CD4-positive, CD25-positive, alpha-beta regulatory T cell (primary cell): Measurements from ENCODE around the gene C18orf63. TPM values are rescaled to one million over a fixed set of nuclear protein-coding genes. Genes with fewer than 3 reads are reported as not detected.

ENCODE experiments used
- ATAC-seq, 2 donors: fragments of 150-1000 bp; cut with Tn5 transposase; one replicate each; pipeline ENCODE4 v1.10.0; 2021; ENCODE audit warnings: low read depth in 2 of 2, moderate number of reproducible peaks in 2 of 2, moderate library complexity in 1 of 2
- DNase-seq, 3 donors: peaks; one replicate each; pipeline versions ENCODE4 v3.0.0 to v3.0.0-alpha.2; 2012 to 2022; ENCODE audit warnings: mixed read lengths in 1 of 3
- H3K27ac ChIP-seq: one replicate; pipeline ENCODE4 v1.7.0; 2013; ENCODE audit warnings: mild to moderate bottlenecking, low read length; ENCODE audit not compliant: insufficient read depth, poor library complexity, severe bottlenecking
- H3K27me3 ChIP-seq: one replicate; pipeline ENCODE4 v1.7.0; 2013; ENCODE audit warnings: low read length; ENCODE audit not compliant: control insufficient read depth, insufficient read depth
- H3K36me3 ChIP-seq: one replicate; pipeline ENCODE4 v1.7.0; 2013; ENCODE audit warnings: mild to moderate bottlenecking, low read length, moderate library complexity; ENCODE audit not compliant: control insufficient read depth, insufficient read depth
- H3K4me1 ChIP-seq: 2 replicates; pipeline ENCODE4 v1.7.0; 2013; ENCODE audit warnings: mild to moderate bottlenecking, low read length; ENCODE audit not compliant: insufficient read depth, control insufficient read depth, poor library complexity, severe bottlenecking
- H3K4me3 ChIP-seq: one replicate; pipeline ENCODE4 v1.7.0; 2013; ENCODE audit warnings: low read depth, mild to moderate bottlenecking, low read length, moderate library complexity
- H3K9me3 ChIP-seq, 2 experiments: 1 replicate in 1 of 2; 2 replicates in 1 of 2; pipeline ENCODE4 v1.7.0; 2013; ENCODE audit warnings: low read length in 2 of 2, mild to moderate bottlenecking in 1 of 2, moderate library complexity in 1 of 2; ENCODE audit not compliant: control insufficient read depth in 2 of 2
- H3K27ac Mint-ChIP-seq, 3 donors: one replicate each; pipeline ENCODE4 v1.8.0; 2020 to 2022; ENCODE audit warnings: mild to moderate bottlenecking in 3 of 3, mixed read lengths in 3 of 3, moderate library complexity in 2 of 3
- H3K27me3 Mint-ChIP-seq: one replicate; pipeline ENCODE4 v1.8.0; 2022; ENCODE audit warnings: mild to moderate bottlenecking, mixed read lengths
- H3K36me3 Mint-ChIP-seq: one replicate; pipeline ENCODE4 v1.8.0; 2020; ENCODE audit warnings: mixed read lengths
- H3K4me1 Mint-ChIP-seq, 4 donors: one replicate each; pipeline ENCODE4 v1.8.0; 2020 to 2022; ENCODE audit warnings: mixed read lengths in 4 of 4, mild to moderate bottlenecking in 1 of 4
- H3K4me3 Mint-ChIP-seq, 4 donors: one replicate each; pipeline ENCODE4 v1.8.0; 2020 to 2022; ENCODE audit warnings: mild to moderate bottlenecking in 4 of 4, mixed read lengths in 4 of 4, moderate library complexity in 3 of 4
- H3K9me3 Mint-ChIP-seq, 7 donors: one replicate each; pipeline ENCODE4 v1.8.0; 2020 to 2022; ENCODE audit warnings: mixed read lengths in 7 of 7, mild to moderate bottlenecking in 3 of 7, moderate library complexity in 2 of 7
- polyA plus RNA-seq, 4 donors: library from polyadenylated mRNA; unstranded; fragments of 300-500 nt; fragmentation: Illumina TruSeq; gene quantifications; one replicate each; pipeline ENCODE4 v1.2.3, GENCODE V29; 2021
- total RNA-seq: library from RNA; stranded (reverse); gene quantifications from one replicate; pipeline ENCODE4 v1.2.3, GENCODE V29; 2022

The C18orf63 gene
- total and polyA plus RNA-seq, 5 donors from 2014 or later = not detected

DNA sequence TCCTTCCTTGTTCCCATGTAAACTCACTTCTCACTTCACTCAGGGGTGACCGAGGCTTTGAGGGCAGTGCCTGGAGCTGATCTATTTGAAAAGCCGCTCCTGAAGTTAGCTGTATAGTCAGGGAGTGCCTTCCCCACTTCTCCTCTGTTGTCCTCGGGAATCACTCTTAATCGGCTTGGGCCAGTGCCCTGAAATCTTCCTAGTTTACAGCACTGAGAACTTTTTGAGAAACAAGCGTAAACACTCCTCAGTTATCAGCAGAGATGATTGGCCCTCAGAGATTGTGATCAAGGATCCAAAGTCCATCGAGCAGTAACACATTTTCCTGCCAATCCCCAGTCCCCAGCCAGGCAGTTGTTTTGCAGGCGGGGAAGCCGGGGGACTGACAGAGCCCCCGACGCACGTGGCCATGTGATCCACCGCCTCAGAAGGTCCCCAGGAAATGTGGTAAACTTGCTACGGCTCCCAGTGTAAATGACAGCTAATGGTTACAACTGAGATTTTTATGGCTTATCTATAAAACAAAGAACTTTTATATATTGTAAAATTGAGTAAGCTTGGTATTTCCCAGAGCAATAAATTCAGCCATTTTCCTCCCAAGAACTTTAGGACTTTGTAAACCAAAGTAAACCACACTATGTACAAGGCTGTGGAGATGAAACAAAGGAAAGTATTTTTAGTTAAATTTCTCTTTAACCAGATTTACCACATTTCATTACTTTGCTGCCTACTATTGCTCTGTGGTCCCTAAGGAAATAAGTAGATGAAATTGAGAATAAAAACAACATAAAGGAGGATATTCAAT, 53.5 kb downstream of the C18orf63 start:
- Mint-ChIP-seq H3K27ac (peak overlapping the region in 1 of 3 donors; percentile 74), H3K36me3 (no peaks in the 10 kb centered on the region), H3K27me3 (peaks cover 18% of the 10 kb centered on the region), H3K4me1 (peaks cover 14 to 34% (median 21%) of the 10 kb centered on the region in 4 donors), H3K9me3 (no peaks in the 10 kb centered on the region), H3K4me3 (no peak overlapping the region)
- DNase-seq (no peak), ATAC-seq (no peak)
- Histone ChIP-seq H3K27me3 (peaks cover 2% of the 10 kb centered on the region), H3K4me3 (no peak overlapping the region), H3K9me3 (no peaks in the 10 kb centered on the region), H3K27ac (no peak overlapping the region), H3K4me1 (peaks cover 19% of the 10 kb centered on the region), H3K36me3 (no peaks in the 10 kb centered on the region)

DNA sequence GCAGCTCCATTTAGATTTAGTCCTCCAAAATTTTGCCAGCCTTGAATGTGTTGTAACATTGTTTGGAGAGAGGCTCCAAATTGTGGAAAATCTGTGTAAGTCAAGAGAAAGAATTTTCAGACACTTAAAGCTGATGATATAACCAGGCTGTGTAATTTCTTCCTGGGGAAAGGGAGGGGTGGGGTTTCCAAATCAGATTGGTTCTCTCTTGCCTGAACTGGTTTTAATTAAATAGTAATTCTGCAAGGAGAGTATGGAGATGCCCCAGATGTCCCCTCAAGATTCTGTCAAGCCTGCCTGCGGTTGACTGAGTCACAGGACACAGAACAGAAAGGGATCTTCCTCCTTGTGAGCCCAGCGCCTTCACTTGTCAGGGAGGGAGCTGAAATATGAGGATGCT, 54.5 kb downstream of the C18orf63 start:
- H3K9me3 ChIP-seq = no peaks in the 10 kb centered on the region
- Mint-ChIP-seq H3K4me3 (no peak overlapping the region), H3K4me1 (peaks cover 14 to 43% (median 25%) of the 10 kb centered on the region in 4 donors), H3K9me3 (no peaks in the 10 kb centered on the region), H3K27ac (peak overlapping the region in 2 of 3 donors; percentile 4 to 78), H3K27me3 (peaks cover 14% of the 10 kb centered on the region), H3K36me3 (no peaks in the 10 kb centered on the region)
- no peak for ATAC-seq
- H3K27ac ChIP-seq = no peak overlapping the region
- H3K36me3 ChIP-seq = no peaks in the 10 kb centered on the region
- no peak overlapping the region for H3K4me3 ChIP-seq
- H3K27me3 ChIP-seq = peaks cover 2% of the 10 kb centered on the region
- H3K4me1 ChIP-seq = peaks cover 23% of the 10 kb centered on the region
- DNase-seq = no peak

DNA sequence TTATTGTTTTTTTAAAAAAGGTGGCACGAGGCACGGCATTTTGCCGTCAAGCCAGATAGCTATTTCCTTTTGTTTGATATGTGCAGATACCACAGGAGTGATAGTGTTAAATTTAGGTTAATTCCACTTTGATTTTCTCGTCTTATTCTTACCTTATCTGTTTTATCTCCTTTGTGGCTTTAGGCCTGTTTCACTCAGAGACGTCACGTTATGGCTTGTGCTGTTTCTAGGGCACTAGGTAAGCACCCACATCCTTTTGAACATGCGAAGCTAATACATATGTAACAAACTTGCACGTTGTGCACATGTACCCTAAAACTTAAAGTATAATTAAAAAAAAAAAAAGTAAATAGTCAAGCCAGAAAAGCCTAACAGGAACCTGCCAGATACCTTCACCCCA, 57.8 kb downstream of the C18orf63 start:
- no peaks in the 10 kb centered on the region for H3K36me3 Mint-ChIP-seq
- Histone ChIP-seq H3K4me3 (peak overlapping the region; percentile 60), H3K27me3 (peaks cover 2% of the 10 kb centered on the region), H3K36me3 (no peaks in the 10 kb centered on the region), H3K27ac (peak overlapping the region; percentile 71), H3K9me3 (no peaks in the 10 kb centered on the region), H3K4me1 (peaks cover 30% of the 10 kb centered on the region)
- ATAC-seq (peak; percentile 97 to 99), DNase-seq (peak; percentile 61 to 91 (median 90))
- H3K9me3 Mint-ChIP-seq = no peaks in the 10 kb centered on the region
- H3K4me1 Mint-ChIP-seq = peaks cover 21 to 66% (median 37%) of the 10 kb centered on the region in 4 donors
- peaks cover 8% of the 10 kb centered on the region for H3K27me3 Mint-ChIP-seq
- peak overlapping the region; percentile 26 to 89 (median 80) for H3K27ac Mint-ChIP-seq
- H3K4me3 Mint-ChIP-seq = peak overlapping the region in 3 of 4 donors; percentile 22 to 50 (median 33)

DNA sequence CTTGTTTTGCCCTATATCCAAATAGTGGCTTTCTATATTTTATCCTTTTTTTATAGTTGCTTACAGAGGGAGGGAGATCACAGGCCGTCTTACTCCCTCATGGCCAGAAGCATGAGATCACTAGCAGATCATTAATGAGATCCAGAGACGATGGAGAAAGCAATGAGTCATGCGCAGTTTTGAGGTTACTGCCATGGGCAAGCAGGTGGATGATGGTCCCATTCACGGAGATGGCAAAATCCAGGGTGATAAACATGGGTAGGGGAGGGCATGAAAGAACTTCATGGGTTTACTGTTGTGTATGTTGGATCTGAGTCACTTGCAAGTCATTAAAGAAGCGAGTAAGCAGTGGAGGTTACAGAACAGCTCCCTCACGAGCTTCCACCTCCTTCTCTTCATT, 60.4 kb downstream of the C18orf63 start:
- H3K27me3 Mint-ChIP-seq = peaks cover 3% of the 10 kb centered on the region
- Histone ChIP-seq H3K4me1 (peaks cover 35% of the 10 kb centered on the region), H3K4me3 (no peak overlapping the region), H3K27ac (no peak overlapping the region), H3K27me3 (no peaks in the 10 kb centered on the region), H3K36me3 (no peaks in the 10 kb centered on the region), H3K9me3 (no peaks in the 10 kb centered on the region)
- DNase-seq (no peak), ATAC-seq (no peak)
- no peak overlapping the region for H3K4me3 Mint-ChIP-seq
- H3K4me1 Mint-ChIP-seq = peaks cover 19 to 64% (median 39%) of the 10 kb centered on the region in 4 donors
- peaks cover 3% of the 10 kb centered on the region for H3K36me3 Mint-ChIP-seq
- H3K9me3 Mint-ChIP-seq = peaks cover 0 to 3% (median 0%) of the 10 kb centered on the region in 7 donors
- H3K27ac Mint-ChIP-seq = peak overlapping the region in 2 of 3 donors; percentile 79 to 90

DNA sequence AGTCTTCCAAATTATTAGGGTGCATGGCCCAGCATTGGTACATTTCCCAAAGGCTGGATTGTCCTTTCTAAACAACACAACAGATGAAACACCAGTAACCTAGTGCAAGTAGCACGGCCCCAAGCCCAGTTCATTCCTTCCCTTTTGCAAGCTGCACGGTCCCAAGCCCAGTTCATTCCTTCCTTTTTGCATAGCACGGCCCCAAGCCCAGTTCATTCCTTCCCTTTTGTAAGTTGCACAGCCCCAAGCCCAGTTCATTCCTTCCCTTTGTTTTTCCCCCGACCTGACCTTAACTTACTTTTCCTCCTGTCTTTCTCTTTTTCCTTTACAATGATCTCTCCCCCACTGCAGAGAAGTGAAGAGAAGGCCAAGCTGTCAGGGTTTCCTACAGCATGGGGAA, 60.9 kb downstream of the C18orf63 start:
- no peaks in the 10 kb centered on the region for H3K36me3 ChIP-seq
- no peak for DNase-seq
- H3K27me3 ChIP-seq = no peaks in the 10 kb centered on the region
- H3K27me3 Mint-ChIP-seq = no peaks in the 10 kb centered on the region
- H3K36me3 Mint-ChIP-seq = peaks cover 3% of the 10 kb centered on the region
- H3K4me3 Mint-ChIP-seq = no peak overlapping the region
- H3K4me3 ChIP-seq = no peak overlapping the region
- H3K9me3 Mint-ChIP-seq = peaks cover 0 to 3% (median 0%) of the 10 kb centered on the region in 7 donors
- H3K4me1 Mint-ChIP-seq = peaks cover 17 to 59% (median 35%) of the 10 kb centered on the region in 4 donors
- no peaks in the 10 kb centered on the region for H3K9me3 ChIP-seq
- no peak overlapping the region for H3K27ac ChIP-seq
- ATAC-seq = no peak
- H3K4me1 ChIP-seq = peaks cover 35% of the 10 kb centered on the region
- peak overlapping the region in 2 of 3 donors; percentile 75 to 90 for H3K27ac Mint-ChIP-seq

DNA sequence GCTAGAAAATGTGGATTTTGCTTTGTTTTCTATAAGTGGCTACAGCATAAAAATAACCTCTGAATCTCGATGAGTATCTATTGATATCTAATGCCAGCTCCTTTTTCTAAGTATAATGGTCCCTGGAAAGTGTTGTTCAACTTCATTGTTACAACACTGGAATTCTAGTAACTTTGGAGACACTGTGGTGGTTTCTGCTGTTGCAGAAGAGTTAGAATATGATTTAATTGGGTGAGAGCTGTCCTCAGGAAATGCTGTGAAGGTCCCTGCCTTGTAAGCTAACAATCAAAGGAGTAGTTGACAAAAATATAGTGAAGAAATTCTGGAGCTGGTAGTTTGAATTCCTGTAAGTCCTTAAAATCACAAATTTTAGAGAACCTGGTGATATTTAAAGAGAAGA, 62.1 kb downstream of the C18orf63 start:
- Histone ChIP-seq H3K36me3 (no peaks in the 10 kb centered on the region), H3K27ac (no peak overlapping the region), H3K27me3 (no peaks in the 10 kb centered on the region), H3K9me3 (no peaks in the 10 kb centered on the region), H3K4me3 (peak overlapping the region; percentile 4), H3K4me1 (peaks cover 28% of the 10 kb centered on the region)
- DNase-seq (no peak), ATAC-seq (no peak)
- peaks cover 3% of the 10 kb centered on the region for H3K36me3 Mint-ChIP-seq
- no peaks in the 10 kb centered on the region for H3K27me3 Mint-ChIP-seq
- H3K4me1 Mint-ChIP-seq = peaks cover 13 to 50% (median 27%) of the 10 kb centered on the region in 4 donors
- H3K4me3 Mint-ChIP-seq = peak overlapping the region in 1 of 4 donors; percentile 68
- H3K27ac Mint-ChIP-seq = peak overlapping the region; percentile 83 to 94 (median 87)
- peaks cover 0 to 3% (median 0%) of the 10 kb centered on the region in 7 donors for H3K9me3 Mint-ChIP-seq

DNA sequence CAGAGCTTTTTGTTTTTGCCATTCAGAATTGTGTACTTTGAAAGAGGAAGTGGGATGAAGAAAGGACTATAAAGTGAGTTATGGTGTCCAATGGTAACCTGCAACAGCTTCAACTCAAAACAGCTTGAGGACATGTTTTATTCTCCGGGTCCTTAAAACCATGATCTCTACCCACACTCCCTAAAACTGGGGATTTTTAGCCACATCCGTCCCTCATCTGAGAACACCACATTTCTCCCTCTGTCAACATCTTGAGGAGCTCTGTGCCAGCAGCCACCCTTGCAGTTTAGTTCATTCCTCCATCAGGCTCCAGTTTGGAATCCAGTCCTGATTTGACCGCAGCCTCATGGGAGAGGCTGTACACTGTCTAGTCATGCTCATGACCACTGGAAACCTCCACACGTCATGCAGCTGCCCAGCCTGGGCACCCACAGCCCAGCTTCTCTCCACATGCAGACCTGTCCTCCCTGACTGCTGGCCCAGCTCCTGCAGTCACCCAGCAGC, 62.6 kb downstream of the C18orf63 start:
- Mint-ChIP-seq H3K27ac (peak overlapping the region; percentile 87 to 94 (median 92)), H3K9me3 (peaks cover 0 to 3% (median 0%) of the 10 kb centered on the region in 7 donors), H3K4me1 (peaks cover 12 to 46% (median 27%) of the 10 kb centered on the region in 4 donors), H3K36me3 (peaks cover 3% of the 10 kb centered on the region), H3K27me3 (no peaks in the 10 kb centered on the region), H3K4me3 (peak overlapping the region in 2 of 4 donors; percentile 45 to 68)
- no peak overlapping the region for H3K27ac ChIP-seq
- ATAC-seq (no peak), DNase-seq (peak in 2 of 3 donors; percentile 31 to 34)
- H3K4me1 ChIP-seq = peaks cover 23% of the 10 kb centered on the region
- peak overlapping the region; percentile 4 for H3K4me3 ChIP-seq
- H3K36me3 ChIP-seq = no peaks in the 10 kb centered on the region
- H3K9me3 ChIP-seq = no peaks in the 10 kb centered on the region
- no peaks in the 10 kb centered on the region for H3K27me3 ChIP-seq
